ELF-1 (cell line): ENCODE results near the gene WDR26.
"Not testable (repeated sequence)": the region's sequence is repeated elsewhere in the genome, so short reads cannot be mapped to it uniquely, and the experiment has no call there.

Experiments
- DNase-seq: peaks from one replicate; pipeline ENCODE4 v3.0.0-alpha.2; 2016; ENCODE audit warnings: low read depth, low spot score

Gene WDR26

GRCh38 chr1:224393294-224393693, 41.3 kb downstream of the WDR26 start:
- no peak for DNase-seq

GRCh38 chr1:224392411-224393249, 42.0 kb downstream of the WDR26 start:
- no peak for DNase-seq

DNA sequence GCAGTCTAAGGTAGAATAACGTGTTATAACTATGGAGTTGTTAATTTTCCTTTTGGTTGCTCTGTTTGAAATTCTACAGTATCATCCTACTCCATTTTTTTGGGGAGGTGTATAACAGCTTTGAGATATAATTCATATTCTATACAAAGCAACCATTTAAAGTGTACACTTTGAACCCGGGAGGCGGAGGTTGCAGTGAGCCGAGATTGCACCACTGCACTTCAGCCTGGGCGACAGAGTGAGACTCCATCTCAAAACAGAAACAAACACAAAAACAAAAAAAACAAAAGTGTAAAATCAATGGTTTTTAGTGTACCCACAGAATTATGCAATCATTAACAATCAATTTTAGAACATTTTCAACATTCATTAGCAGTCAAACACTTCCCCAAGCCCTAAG, 44.1 kb downstream of the WDR26 start:
- no peak for DNase-seq

DNA sequence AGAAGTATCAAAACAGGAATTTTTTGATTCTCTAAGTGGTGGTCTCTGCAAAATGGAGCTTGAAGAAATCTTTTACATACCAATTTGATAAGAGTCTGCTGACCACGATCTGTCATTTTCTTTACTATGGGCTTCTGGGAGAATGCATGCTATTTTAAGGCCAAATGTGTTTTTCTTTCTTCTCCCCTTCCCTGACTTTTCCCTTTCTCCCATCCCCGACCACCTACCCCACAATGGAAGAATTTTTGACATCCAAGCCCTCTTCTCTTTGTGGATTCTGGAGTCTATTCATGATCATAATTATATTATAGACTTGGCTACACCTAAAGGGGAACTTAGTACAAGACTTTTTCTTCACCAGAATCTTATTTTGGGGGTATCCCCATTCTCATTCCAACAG, 46.7 kb downstream of the WDR26 start:
- no peak for DNase-seq

DNA sequence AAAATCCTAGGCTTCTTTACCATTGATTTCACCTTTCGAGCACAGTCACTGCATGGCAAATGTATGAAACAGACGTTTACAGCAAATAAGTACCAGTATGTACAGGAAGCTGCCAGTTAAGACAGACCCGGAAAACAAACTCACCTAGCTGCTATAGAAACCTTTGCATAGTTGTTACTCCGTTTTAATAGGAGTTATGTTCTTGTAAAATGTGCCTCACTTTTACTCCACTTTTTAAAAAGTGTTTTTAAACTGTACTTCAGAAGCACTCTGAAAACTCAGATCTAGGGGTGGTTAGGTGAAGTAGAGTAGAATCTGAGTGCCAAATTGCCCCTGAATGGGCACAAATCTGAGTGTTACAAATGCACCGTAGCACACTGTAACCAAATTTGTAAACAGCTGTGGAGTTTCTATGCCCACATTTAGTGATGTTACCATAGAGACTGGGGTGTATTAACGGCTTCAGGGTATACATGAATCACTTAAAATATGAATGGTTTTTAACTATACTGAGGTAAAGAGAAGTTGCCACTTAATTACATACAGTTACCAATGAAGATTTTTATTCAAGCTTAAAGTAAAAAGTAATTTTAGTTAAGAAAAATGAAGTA, 47.2 kb downstream of the WDR26 start:
- DNase-seq, result no peak

DNA sequence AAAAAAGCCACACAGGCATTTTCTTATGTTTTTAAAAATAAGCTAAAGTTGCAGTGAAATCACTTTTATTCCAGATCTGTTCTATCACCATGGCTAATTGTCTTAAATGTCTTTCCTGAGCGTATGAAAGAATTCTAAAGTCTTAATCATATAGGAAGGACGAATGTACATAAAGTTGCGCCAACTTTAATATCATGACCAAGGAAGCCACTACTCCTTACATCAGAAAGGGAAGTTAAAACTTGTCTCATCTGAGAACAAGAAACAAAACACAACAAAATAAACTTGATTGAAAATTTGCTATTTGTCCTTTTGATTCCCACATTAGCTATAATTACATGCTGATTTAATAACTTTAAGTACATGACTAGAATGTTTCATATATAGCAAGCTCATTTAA, 51.4 kb downstream of the WDR26 start:
- no peak for DNase-seq

- DNase-seq, result no peak
Measured at GRCh38 chr1:224381880-224382548, 52.6 kb downstream of the WDR26 start.

GRCh38 chr1:224380003-224380402, 54.6 kb downstream of the WDR26 start:
- DNase-seq, result no peak

DNA sequence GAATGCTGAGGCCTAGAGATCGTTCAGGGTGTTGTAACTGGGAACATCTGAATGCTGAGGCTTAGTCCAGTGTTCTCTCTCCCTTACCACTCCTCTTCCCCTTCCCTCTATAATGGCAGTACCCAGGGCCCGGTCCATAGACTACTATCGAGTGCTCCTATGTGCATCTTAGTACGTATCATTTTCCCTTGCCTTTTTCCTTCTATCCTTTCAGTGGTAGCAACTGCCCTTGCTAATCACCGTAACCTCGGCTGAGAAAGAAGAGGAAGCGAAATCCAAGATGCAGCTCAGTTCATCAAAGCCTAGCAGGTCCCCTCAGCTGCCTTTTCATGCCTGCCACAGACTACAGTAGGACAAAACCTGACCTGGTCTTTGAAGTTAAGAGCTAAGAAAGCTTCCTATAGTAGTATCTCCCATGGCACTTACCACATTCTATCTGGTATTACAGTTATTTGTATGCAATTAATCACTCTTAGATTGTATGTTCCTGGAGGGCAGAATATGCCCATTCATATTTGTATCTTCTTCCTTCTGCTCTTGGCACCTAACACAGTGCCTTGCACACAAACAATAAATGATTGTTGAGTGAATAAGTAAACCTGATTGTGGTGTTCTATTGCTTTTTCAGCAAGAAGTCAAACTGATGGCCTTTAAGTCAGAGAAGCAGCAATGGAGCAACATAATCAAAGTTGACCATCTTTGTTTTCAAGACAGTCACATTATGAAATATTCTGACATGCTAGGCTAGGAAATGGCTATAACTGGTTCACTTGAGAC, 55.6 kb downstream of the WDR26 start:
- no peak for DNase-seq

- DNase-seq, result no peak
Measured at GRCh38 chr1:224377676-224378006, 57.0 kb downstream of the WDR26 start.

DNA sequence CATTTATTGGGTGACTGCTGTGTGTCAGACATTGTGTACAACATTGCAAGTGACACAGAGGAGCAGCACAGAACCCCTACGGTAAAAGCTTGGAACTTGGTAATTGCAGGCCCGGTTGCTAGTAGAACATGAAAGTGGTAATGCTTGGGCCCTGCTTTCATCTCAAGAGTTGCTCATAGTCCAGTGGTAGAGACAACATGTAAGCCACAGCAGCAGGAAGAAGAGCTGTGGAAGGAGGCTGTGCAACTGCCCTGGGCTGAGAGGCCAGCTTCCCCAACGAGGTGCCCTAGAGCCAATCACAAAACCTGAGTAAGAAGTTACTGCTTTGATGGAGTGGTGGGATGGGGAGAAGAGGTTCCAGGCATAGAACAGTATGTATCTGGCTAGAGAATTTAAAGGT, 59.5 kb downstream of the WDR26 start:
- no peak for DNase-seq

- no peak for DNase-seq
Measured at GRCh38 chr1:224373008-224373590, 61.5 kb downstream of the WDR26 start.

GRCh38 chr1:224368409-224368808, 66.2 kb downstream of the WDR26 start:
- no peak for DNase-seq

DNA sequence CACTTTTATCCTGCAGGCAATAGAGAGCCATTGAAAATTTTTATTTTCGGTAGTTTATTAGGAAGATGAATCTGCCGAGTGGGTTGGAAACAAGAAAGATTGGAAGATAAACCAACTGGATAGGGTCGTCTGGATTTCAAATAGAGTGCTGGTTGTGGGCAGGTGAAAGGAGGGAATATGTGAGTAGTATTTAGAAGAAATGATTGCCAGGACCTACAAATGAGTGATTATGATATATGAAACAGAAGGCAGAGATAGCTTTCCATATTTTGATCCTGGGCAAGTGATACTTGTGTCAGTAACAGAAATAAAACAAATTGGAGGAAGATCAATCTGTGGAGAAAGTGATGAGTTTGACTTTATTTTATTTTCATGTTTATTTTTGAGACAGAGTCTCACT, 75.4 kb downstream of the WDR26 start:
- no peak for DNase-seq

DNA sequence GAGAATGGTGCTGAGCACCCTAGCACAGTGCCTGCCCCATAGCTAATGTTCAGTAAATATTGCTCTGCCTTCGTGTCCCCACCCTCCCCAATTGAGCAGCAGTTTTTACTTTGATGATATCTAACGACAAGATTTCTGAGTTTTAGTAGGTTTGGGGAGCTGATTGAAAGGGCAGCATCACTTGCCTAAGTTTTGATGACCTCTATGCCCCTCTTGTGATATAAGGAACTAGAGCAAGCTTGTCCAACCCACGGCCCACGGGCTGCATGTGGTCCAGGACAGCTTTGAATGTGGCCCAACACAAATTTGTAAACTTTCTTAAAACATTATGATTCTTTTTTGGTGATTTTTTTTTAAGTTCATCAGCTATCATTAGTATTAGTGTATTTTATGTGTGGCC, 76.4 kb downstream of the WDR26 start:
- no peak for DNase-seq

DNA sequence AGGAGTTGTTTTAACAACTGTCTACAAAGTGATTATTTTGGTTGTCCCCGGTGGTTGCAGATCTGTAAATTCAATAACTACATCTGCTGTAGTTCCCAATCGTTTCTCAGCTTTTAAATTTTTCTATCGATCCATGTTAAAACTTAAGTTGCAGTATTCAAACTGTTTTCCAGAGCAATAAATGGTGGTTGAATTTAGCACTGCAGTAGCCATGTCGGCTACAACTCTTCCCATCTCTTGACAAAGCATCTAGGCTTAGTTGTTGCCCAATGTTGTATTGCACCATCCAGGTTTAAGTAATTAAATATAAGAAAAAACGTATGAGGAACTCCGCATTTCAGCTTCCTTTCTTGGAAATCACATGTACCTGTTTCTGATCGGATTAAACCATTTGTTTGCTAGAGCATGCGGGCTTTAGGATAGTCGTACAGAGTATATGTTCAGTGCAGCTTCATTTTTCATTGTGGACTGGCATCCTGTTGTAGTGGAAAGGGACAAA, 76.9 kb downstream of the WDR26 start:
- DNase-seq, result no peak

DNA sequence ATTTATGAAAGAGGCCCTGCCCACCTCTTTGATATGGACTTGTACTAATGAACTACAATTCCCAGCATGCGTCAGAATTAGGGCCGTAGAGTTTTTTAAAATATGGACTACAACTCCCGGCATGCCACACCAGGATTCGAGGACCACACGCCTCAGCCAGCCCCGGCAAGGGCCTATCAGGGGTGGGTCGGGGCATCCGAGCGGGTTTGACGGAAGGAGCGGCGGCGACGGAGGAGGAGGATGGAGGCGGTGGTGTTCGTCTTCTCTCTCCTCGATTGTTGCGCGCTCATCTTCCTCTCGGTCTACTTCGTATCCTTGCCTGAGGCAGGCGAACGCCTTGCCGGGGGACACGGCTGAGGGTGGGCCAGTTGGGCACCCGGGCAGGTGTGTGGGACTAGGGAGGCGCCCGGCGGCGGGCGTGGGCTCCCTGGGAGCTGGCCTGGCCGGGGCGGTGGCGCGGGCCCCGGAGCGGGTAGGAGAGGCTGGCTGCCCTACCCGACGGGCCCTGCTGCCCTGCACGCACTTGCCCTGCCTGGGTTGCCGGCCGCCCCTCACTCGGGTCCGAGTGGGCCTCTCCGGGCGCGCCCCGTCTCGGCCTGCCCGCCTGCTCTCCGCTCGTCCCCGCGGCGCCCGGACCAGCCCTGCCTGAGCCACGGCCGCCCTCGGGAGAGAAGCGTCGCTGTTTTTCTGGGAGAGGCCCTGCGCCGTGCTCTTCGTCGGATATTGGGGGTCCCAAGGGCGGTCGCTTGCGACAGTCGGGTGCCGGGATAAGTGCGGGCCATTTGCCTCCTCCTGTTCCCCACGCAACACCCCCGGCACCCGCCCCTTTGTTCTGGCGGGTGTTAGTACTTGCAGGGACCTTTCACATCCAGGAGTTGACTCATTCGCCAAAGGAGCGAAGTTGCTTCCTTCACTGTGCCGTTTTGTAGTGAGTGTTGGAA, 77.6 kb downstream of the WDR26 start, which contains the start of gene CNIH4:
TSS of gene CNIH4 (plus strand) at position 195 of the 941 bp plus-strand sequence. CDS start at position 241, 46 bp downstream.
- peak; percentile 93 for DNase-seq

- no peak for DNase-seq
Measured at GRCh38 chr1:224353975-224354925, 80.3 kb downstream of the WDR26 start.

- not testable (repeated sequence) for DNase-seq
Measured at GRCh38 chr1:224352436-224353085, 82.0 kb downstream of the WDR26 start.
